Tongue (tissue), 2 donors: ENCODE data around the gene C3orf22. TPM values are rescaled to one million over a fixed set of nuclear protein-coding genes. Genes with fewer than 3 reads are reported as not detected.
A peak's percentile ranks its signal among the peaks of the same experiment; 100 is the strongest.

ENCODE experiments used
- DNase-seq: peaks from one replicate; pipeline ENCODE4 v3.0.0-alpha.2; 2015
- total RNA-seq: library from RNA; depleted of rRNA; stranded (reverse); fragments of >200 nt; gene quantifications from one replicate; pipeline ENCODE4 v1.2.3, GENCODE V29; 2014

C3orf22 gene
- total RNA-seq, 1 donor from 2014 or later: not detected

DNA sequence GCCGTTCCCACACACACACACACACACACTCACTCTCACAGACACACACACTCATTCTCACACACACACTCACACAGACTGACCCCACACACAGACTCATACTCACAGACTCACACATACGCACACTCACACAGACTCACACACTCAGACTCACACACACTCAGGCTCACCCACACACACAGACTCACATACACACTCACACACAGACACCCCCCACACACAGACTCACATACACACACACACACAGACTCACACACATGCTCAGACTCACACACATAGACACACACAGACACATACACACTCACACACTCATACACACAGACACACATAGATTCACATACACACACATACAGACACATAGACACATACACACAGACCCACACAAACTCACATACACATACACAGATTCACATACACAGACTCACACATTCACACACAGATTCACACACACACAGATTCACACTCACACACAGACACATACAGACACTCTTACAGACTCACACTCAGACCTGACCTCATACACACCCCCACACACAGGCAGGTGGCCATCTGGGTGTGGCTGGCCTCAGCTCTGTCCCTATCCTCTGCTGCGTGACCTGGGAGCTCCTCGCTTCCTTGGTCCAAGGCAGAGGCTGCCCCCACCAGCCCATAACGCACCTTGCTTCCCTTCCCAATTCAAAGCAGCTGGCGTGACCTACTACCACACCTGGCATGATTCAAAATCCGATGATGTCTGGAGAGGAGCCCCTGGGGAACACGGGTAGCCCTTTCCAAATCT, 1.9 kb downstream of the C3orf22 start:
- no peak for DNase-seq

DNA sequence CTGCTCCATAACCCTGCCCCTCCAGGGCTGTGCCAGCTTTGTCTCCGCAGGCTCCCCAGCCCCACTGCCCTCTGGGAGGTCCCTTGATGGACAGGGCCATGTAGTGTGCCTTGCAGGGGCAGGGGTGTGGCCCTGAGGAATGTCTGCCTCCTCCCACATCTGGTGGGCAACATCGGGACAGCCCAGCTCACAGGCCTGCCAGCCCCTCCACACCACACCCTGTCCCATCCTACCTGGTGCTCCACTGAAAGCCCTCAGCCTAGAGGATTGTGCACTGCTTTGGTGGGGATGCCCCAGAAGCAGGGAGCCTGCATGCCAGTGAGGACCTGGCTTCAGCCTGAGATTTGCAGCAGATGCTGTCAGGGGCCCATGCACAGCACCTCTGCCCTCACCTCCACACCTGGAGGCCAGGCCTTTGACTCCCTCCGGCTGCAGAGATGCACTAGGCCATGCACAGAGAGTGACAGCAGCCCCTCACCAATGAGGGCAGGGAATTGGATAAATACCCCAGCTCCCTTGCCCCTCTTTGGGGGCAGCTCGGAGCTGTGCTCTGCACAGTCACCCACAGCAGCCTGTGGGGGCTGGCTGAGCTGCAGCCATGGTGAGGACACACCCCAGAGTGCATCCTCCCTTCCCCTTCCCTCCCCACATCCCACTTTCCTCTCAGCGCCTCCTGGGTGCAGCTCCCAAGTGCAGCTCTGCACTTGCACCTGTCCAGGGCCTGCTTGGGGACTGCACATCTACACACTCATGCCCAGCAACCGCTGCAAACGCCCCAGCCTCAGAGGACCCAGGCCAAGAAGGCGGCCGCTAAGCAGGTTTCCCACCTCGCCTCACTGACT, 2.7 kb downstream of the C3orf22 start:
- no peak for DNase-seq

DNA sequence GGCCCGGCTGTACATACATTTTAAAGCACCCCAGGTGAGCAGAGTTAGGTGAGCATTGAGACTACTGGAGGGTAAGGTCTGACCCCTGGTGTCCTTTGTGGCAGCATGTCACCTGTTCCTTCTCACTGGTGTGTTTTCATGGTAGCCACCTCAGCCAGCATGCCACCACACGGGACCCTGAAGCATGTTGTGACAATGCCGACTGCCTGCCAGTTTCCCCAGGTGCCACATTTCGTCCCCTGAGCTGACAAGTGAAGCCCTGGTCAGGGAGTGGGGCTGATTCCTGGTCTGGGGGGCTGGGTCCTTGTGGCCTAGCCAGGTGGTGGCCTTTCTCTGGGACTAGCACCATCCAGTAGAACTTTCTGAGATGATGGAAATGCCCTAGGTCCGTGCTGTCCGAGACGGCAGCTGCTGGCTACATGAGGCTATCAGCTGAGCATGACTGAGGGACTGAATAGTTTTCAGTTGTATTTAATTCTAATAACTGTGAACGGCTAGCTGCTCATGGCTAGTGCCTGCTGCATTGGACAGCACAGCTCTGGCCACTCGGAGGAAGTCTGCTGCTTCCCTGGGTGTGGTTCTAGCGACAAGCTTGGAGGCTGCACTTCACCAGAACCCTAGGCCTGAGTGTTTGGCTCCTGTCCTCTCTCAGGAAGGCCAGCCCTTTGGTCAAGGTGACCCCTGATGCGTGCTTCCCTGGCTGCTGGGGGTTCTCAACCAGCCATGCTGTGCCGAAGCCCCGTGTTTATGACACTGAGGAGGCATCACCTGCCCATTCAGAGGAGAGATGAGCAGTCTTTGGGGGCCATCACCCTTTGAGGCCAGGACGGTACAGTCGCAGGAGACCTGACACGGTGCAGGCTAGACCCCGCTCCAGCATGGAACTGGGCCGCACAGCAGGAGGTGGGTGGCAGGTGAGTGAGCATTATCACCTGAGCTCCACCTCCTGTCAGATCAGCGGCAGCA, 3.9 kb downstream of the C3orf22 start:
- no peak for DNase-seq

DNA sequence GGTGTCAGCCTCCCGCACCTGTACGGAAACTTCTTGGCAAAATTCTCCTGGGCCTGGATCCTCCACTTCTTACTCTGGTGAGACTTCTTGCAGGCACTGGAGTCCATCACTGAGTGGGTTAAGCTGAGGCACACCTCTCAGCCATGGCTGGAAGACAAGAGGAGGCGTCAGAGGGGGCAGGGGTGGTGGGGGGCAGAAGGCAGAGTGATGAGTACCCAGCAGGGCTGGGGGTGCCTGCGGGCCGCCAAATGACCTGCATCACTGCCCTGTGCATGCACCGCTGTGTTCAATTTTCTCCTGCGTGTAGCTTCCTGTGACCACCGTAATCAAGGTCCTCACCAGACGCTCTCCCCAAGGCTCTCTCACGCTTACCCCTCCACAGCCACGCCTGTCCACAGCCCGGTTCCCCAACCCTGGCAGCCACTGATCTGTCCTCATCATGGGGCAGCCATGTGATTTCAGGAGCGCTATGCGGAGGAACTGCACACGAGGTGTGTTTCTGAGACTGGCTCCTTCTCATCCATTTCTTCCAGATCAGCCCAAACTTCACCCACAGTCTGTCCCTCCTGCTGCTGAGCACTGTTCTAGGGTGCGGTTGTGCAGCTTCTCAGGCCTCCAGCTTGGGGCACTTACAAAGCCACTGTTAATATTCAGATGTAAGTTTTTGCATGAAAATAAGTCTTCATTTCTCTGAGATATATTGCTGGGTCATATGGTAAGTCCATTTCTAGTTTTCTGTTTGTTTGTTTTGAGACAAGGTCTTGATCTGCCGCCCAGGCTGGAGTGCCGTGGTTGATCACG, 5.2 kb downstream of the C3orf22 start:
- no peak for DNase-seq

DNA sequence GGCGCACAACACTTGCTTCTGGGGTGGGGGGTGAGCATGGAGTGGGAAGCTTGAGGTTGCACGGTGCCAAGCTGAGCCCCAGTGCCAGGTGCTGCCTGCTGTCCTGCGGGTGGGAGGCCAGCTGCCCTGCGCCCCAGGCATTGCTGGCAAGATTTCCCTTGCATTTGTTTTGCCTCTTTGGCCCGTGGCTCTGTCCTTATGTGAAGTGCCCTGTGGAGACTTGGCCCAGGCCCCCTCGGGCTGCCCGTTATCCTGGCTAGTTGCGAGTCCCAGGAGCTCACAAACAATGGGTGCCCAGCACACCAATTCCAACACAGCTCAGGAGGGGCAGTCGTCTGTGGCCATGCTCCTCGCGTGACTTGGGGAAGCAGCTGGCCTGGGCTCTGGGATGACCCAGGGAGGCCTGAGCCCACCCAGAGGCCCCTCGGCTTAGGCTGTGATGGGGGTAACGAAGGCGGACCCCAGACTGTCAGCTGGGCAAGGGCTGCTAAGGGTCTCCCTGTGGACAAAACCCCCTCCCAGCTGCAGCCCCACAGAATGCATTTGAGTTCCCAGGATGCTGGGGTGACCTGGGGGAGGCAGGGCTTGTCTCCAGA, 5.9 kb downstream of the C3orf22 start:
- DNase-seq: peak; percentile 74

DNA sequence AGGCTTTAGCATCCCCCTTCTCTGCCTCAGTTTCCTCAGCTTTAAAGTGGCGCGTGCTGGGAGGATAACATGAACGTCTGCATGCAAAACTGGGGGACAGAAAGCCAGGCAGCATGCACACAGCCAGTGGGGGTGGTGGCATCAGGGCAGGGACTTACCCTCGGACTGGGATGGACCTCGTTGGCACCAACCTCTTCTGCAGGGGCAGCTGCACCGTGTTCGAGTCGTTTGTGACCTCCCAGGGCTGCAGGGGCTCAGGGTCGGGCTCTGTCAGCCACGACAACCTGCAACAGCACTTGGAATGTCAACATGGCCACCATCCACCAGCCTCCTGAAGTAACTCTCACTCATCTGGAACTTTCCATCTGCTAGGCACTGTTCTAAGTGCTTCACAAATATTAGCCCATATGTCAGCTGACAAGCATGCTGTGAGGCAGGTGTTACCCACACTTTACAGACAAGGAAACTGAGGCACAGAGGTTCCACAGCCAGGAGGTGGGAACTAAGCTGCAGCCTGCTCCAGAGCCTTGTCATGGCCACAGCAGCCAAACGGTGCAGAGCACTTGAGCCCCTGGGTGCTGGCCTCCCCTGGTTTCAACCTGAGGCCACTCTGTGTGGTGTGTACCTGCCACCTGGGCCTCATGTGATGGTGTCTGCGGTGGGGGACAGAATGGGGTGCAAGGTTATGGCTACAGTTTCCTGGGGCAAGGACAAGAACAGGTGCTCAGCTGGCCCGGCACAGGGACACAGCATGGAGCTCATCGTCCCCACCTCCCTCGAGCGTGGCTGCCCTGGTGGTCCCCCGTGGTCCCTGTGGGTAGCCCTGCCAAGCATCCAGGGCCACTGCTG, 6.7 kb downstream of the C3orf22 start:
- DNase-seq: no peak

DNA sequence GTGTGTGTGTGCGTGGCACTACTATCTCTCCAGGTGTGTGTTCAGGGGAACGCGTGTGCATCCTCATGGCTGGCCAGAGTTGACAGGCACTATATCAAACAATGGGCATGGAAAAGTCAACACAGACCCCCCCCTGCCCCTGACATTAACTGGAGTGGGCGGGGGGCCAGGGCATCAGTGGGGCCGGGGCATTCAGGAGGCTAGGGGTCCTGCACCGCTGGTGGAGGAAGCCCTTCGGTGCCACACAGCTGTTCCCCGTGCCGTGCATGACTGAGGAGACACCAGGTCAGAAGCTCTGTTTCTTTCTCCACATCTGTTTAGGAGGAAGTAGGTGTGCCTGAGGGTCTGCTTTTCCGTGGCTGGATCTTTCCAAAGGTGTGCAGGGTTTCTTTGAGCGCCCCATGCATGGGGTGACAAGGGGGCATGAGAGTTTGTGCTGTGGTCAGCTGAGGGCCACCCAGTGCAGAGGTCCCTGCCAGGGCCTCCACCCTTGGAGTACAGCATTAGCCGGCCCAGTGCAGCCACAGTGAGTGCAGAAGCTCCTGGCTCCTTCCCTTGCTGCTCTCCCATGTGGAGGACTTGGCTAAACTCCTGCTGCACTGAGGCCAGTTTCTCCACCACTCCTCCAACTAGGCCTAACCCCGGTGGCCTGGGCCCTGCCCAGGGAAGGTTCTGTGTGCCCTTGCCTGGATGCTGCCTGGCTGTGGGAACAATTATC, 7.5 kb downstream of the C3orf22 start:
- DNase-seq: no peak

DNA sequence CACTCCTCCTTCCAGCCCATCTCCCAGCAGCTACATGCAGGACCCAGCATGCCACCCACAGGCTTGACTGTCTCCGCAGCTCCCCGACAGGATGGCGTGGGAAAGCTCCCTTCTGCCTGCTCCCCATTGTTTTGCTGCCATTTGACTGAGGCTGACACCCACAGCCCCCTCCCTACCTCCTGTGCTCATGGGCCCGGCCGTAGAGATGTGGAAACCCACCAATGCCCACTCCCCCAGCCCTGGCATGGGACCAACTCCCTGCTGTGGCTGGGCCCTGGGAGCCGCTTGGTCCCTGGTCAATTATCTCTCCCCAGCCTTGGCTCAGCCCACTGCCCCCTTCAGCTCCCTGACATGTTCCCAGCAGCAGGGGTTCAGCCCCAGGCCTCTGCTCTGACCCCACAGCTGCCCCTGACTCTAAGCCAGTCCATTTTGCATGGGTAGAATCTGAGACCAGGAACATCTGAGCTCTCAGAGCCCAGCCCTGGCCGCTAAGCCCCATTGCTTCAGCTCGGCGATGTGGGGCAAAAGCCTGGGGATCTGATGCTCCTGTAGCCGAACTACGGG, 8.2 kb downstream of the C3orf22 start:
- peak; percentile 50 for DNase-seq

DNA sequence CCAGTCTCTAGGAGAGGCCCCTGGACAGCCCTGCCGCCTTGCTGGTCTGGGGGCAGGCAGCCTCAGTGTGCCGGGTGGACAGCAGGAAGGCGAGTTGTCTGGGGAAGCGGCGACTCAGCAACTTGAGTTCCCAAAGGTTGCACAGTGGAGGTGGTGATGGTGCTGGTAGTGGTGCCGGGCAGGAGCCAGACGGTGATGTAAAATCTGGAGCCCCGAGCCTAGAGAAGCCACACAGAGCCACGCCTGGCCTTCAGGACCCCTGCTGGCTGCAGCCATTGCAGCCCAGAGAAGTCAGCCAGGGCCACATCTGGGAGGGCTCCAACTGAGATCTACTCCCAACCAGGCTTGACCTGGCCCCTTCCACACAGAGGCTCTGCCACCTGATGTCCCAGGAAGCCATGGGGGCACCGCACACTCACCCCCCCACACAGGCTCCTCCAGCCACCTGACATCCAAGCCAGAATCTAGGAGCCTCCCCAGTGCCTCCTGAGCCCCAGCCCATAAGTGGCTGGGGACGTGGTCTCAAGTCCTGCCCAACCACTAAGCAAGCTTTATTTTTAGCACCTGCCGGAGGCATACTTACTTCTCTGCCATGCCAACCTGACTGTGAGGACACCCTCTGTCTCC, 8.8 kb downstream of the C3orf22 start:
- no peak for DNase-seq

DNA sequence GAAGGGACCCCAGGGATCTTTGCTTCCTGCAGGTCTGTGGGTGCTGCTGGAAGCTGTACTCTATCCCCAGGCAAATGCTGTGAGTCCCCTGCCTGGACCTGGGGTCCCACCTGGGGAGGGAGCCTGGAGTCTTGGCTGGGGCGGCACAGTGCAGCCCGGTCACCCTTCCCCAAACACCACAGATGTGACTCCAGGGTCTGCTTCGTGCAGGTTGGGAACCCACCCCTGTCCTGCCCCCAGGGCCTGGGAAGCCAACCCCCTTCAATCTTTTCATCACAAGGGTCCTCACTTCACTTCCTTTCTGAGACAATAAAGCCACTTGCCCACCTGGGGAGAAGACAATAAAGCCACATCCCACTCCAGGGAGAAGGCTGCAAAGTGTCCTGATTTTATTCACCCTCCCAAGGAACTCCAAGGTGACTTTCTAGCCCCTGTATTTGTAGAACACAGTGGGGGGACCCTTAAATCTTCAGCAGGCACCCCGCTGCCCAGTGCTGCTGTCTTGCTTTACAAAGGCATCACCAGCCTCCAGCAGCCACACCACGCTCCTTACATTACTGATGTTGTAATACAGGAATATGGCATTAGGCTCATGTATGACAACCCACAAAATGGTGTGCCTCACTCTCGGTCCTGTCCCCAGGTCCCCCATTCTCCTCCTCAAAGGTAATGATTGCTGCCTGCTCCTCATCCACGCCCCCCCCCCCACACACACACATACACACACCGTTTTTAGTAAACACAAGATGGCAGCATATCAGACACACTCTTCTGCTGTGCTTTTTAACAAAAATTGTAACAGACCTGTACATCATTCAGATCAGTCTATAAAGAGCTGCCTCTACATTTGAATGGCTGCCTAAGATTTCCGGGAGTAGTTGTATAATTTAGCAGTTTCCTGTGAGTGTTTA, 9.9 kb downstream of the C3orf22 start:
- no peak for DNase-seq

DNA sequence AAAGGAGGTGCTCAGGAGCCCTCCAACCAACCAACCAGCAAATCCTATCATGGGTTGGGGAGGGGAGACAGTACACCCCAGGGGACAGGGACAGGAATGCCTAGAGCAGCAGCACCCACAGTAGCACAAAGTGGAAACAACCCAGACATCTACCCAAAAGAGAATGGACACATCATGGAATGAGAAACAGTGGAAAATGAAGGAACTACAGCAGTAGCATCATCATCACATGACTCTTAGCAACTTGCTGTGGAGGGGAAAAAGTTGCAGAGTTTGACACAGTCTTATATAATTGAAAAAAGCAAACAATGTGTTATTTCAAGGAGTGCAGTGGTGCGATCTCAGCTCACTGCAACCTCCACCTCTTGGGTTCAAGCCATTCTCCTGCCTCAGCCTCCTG, 11.0 kb downstream of the C3orf22 start:
- DNase-seq: no peak

DNA sequence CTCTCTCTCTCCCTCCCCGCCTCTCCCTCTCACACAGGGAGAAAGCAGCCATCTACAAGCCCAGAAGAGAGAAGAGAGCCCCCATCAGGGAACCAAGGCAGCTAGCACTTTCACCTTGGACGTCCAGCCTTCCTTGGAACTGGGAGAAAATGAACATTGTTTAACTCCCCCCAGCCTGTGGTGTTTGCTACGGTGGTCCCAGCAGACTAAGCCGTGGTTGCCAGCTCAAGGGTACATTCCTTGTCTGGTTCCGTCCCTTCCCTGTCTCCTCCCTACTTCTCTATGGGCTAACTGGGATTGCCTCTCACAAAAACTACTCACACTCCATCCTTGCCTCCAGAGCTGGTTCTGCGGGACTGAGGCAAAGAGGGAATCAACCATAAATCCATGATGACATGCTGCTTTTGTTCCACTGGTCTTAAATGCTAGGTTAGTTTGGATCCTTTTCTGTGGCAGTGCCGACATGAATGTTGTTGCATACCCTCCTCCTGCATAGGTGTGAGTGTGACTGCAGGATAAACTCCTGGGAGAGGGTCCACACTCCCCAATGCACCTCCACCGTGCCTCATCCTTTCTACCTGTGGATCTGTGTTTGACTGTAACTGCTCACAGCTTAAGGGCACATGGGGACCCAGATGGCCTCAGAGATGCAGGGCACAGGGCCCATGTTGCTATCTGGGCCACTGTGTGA, 12.0 kb downstream of the C3orf22 start:
- no peak for DNase-seq

DNA sequence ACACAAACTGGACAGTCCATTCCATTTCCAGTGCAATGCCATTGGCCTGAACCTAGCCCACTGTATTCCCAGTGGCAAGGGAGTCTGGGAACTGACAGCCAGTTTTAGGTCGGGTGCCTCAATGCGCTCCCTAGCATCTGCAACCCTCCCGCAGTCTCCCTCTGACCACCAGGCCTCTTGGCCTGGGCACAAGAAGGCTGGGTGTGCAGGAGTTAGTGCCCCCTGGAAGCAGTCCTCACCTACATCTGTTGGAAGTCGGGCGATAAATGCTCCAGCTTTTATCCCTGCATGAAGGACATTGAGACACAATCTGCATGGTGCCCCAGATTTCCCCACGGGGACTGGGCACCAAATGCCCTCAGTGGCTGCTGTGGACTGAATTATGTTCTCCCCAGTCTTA, 12.7 kb downstream of the C3orf22 start:
- DNase-seq: no peak

DNA sequence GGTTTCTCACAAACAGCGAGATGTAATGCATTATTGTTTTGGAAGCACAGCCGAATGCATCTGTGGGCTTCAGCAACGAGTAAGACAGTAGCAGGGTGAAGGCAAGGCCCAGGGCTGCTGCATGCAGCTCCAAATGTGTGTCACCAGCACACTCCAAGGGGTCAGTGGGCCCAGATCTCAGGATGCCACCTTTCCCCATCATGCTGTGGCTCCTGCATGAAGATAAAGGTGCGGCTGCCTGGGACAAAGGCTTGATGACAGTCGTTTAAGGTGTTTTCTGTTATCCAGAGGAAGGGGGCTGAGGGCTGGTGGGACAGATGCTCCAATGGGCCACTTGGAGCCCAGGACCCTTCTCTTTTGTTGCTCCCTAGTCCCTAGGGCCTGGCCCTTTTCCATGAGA, 13.2 kb downstream of the C3orf22 start:
- DNase-seq: no peak

DNA sequence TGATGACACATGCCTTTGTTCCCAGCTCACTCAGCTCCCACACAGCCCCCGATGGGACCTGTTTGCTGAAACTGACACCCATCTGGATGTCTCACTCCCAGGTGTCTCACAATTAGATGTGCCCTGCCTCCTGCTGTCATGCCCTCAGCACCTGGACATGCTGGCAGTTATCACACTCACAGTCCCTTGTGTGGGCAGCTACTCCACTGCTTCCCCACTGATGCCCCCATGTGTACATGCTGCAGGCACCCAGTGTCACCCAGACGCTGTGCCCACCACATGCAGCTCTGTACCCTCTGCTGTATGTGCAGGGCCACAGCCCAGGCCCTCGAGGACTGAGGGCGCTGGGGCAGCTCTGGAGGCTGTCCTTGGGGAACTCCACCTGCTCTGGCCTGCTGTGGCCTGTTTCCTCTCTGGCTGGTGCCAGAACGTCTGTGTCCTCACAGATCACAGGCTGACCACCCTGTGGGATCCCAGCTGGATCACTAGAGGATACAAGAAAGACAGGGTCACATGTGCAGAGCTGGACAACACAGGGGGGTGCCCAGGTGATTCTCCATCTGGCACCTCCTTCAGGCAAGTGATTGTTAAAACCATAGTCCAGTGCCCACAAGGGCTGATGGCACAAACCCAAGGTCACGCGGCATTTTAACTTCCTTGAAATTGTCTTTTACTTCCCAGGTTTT, 14.0 kb downstream of the C3orf22 start:
- DNase-seq: no peak

DNA sequence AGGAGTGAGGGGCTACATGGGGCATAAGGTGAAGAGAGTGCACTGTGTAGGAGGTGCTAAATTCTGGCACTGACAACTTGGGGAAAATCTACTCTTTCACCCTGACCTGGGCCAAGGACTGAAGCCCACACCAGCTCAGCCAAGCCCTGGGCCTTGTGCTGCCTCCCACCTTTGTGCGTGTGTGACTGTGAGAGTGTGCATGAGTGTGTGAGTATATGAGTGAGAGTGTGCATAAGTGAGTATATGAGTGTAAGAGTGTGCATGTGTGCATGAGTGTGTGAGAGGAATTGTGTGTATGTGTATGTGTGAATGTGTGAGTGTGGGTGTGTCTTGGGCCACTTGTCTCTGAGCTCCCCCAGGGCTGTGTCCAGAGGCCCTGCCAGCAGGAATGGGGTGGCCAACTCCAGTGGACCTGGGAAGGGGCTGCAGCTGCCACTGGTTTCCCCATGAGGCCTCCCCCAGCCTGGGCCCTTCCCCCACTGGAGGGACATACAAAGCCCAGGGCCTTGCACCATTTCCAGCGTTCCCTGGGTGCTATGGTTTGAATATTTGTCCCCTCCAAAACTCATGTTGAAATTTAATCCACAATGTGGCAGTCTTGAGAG, 15.2 kb downstream of the C3orf22 start:
- DNase-seq: no peak
